H9 (cell line): ENCODE data around the gene ITGB1BP1. TPM values are rescaled to one million over a fixed set of nuclear protein-coding genes. Genes with fewer than 3 reads are reported as not detected.

Source experiments
- DNase-seq: peaks from one replicate; pipeline ENCODE4 v3.0.0-alpha.2; 2017
- H2AFZ ChIP-seq: one replicate; pipeline ENCODE4 v1.6.1; 2013; ENCODE audit warnings: mild to moderate bottlenecking, low read length, control low read depth, moderate library complexity
- H2AK5ac ChIP-seq: 2 replicates; pipeline ENCODE4 v1.6.1; 2013; ENCODE audit warnings: low read length, control low read depth, mixed read lengths; ENCODE audit not compliant: insufficient read length
- H2BK120ac ChIP-seq: one replicate; pipeline ENCODE4 v1.6.1; 2013; ENCODE audit warnings: low read depth, mild to moderate bottlenecking, low read length, control low read depth, inconsistent platforms; ENCODE audit not compliant: poor library complexity, severe bottlenecking
- H2BK12ac ChIP-seq: 2 replicates; pipeline ENCODE4 v1.6.1; 2013; ENCODE audit warnings: low read length, control low read depth, mixed read lengths, low read depth; ENCODE audit not compliant: insufficient read length
- H2BK15ac ChIP-seq: 2 replicates; pipeline ENCODE4 v1.6.1; 2013; ENCODE audit warnings: low read depth, low read length, control low read depth
- H2BK20ac ChIP-seq: one replicate; pipeline ENCODE4 v1.6.1; 2013; ENCODE audit warnings: low read depth, mild to moderate bottlenecking, low read length, control low read depth, inconsistent platforms; ENCODE audit not compliant: poor library complexity, severe bottlenecking
- H2BK5ac ChIP-seq: 2 replicates; pipeline ENCODE4 v1.6.1; 2013; ENCODE audit warnings: low read length, control low read depth, mixed read lengths; ENCODE audit not compliant: insufficient read length
- H3K14ac ChIP-seq: 2 replicates; pipeline ENCODE4 v1.6.1; 2013; ENCODE audit warnings: low read length, control low read depth; ENCODE audit not compliant: insufficient read depth
- H3K18ac ChIP-seq: 2 replicates; pipeline ENCODE4 v1.6.1; 2013; ENCODE audit warnings: low read depth, mild to moderate bottlenecking, mixed read lengths, low read length, control low read depth; ENCODE audit not compliant: insufficient read length
- H3K23ac ChIP-seq: 2 replicates; pipeline ENCODE4 v1.6.1; 2013; ENCODE audit warnings: low read length, control low read depth, mixed read lengths, low read depth; ENCODE audit not compliant: insufficient read length
- H3K23me2 ChIP-seq: 2 replicates; pipeline ENCODE4 v1.6.1; 2013; ENCODE audit warnings: low read depth, mild to moderate bottlenecking, mixed read lengths, low read length, control low read depth; ENCODE audit not compliant: insufficient read length, poor library complexity, severe bottlenecking
- H3K27ac ChIP-seq: 2 replicates; pipeline ENCODE4 v1.5.1; 2013; ENCODE audit warnings: low read length, control low read depth, mixed read lengths, low read depth; ENCODE audit not compliant: insufficient read length
- H3K27me3 ChIP-seq: 2 replicates; pipeline ENCODE4 v1.6.1; 2013; ENCODE audit warnings: low read length, control low read depth, inconsistent platforms; ENCODE audit not compliant: insufficient read depth
- H3K4ac ChIP-seq: 2 replicates; pipeline ENCODE4 v1.6.1; 2013; ENCODE audit warnings: low read depth, mild to moderate bottlenecking, control low read depth, inconsistent platforms, low read length, moderate library complexity
- H3K4me1 ChIP-seq: 2 replicates; pipeline ENCODE4 v1.6.1; 2013; ENCODE audit warnings: low read length, control low read depth, inconsistent platforms; ENCODE audit not compliant: insufficient read depth
- H3K4me2 ChIP-seq: 2 replicates; pipeline ENCODE4 v1.6.1; 2013; ENCODE audit warnings: low read length, control low read depth, mixed read lengths; ENCODE audit not compliant: insufficient read length, insufficient read depth
- H3K56ac ChIP-seq: 2 replicates; pipeline ENCODE4 v1.6.1; 2013; ENCODE audit warnings: low read depth, mild to moderate bottlenecking, mixed read lengths, low read length, control low read depth; ENCODE audit not compliant: insufficient read length
- H3K79me1 ChIP-seq: 2 replicates; pipeline ENCODE4 v1.6.1; 2013; ENCODE audit warnings: low read depth, mild to moderate bottlenecking, moderate library complexity, low read length, control low read depth, inconsistent platforms; ENCODE audit not compliant: insufficient read depth, poor library complexity, severe bottlenecking
- H3K79me2 ChIP-seq: 2 replicates; pipeline ENCODE4 v1.6.1; 2013; ENCODE audit warnings: low read length, control low read depth, inconsistent platforms; ENCODE audit not compliant: insufficient read depth
- H3K9ac ChIP-seq: 2 replicates; pipeline ENCODE4 v1.6.1; 2013; ENCODE audit warnings: low read length, control low read depth, mixed read lengths; ENCODE audit not compliant: insufficient read length; ENCODE audit errors: extremely low read depth
- H3K9me3 ChIP-seq: one replicate; pipeline ENCODE4 v1.6.1; 2013; ENCODE audit warnings: low read depth, low read length, inconsistent platforms; ENCODE audit not compliant: control insufficient read depth
- H3T11ph ChIP-seq: one replicate; pipeline ENCODE4 v1.6.1; 2013; ENCODE audit warnings: mild to moderate bottlenecking, low read length, control low read depth, inconsistent platforms
- H4K20me1 ChIP-seq: one replicate; pipeline ENCODE4 v1.6.1; 2013; ENCODE audit not compliant: control insufficient read depth, insufficient read length, insufficient read depth
- H4K5ac ChIP-seq: 2 replicates; pipeline ENCODE4 v1.6.1; 2013; ENCODE audit warnings: low read depth, mild to moderate bottlenecking, mixed read lengths, low read length, control low read depth; ENCODE audit not compliant: insufficient read length
- H4K8ac ChIP-seq: replicated peaks from 2 replicates; pipeline ENCODE4 v1.6.1; 2013; ENCODE audit warnings: low read length, control low read depth, mixed read lengths, low read depth; ENCODE audit not compliant: insufficient read length
- H4K91ac ChIP-seq: 2 replicates; pipeline ENCODE4 v1.6.1; 2013; ENCODE audit warnings: low read depth, mild to moderate bottlenecking, moderate library complexity, mixed read lengths, low read length, control low read depth; ENCODE audit not compliant: insufficient read length
- H3K27ac Mint-ChIP-seq, 3 experiments: 2 replicates in 2 of 3; 3 replicates in 1 of 3; pipeline ENCODE4 v1.8.0; 2020 to 2021; ENCODE audit warnings: mixed read lengths in 3 of 3, mild to moderate bottlenecking in 1 of 3, moderate library complexity in 1 of 3
- H3K27me3 Mint-ChIP-seq: 2 replicates; pipeline ENCODE4 v1.8.0; 2021; ENCODE audit warnings: low read depth, mild to moderate bottlenecking, moderate library complexity, mixed read lengths
- H3K36me3 Mint-ChIP-seq, 3 experiments: 2 replicates in 2 of 3; 3 replicates in 1 of 3; pipeline ENCODE4 v1.8.0; 2020 to 2021; ENCODE audit warnings: low read depth in 3 of 3, mixed read lengths in 3 of 3; ENCODE audit not compliant: insufficient read depth in 1 of 3
- H3K4me1 Mint-ChIP-seq, 2 experiments: 2 replicates each; pipeline ENCODE4 v1.8.0; 2020; ENCODE audit warnings: mixed read lengths in 2 of 2
- H3K4me3 Mint-ChIP-seq, 2 experiments: 2 replicates in 1 of 2; 3 replicates in 1 of 2; pipeline ENCODE4 v1.8.0; 2020 to 2021; ENCODE audit warnings: mild to moderate bottlenecking in 2 of 2, mixed read lengths in 2 of 2, moderate library complexity in 1 of 2
- H3K9me3 Mint-ChIP-seq, 2 experiments: 2 replicates in 1 of 2; 3 replicates in 1 of 2; pipeline ENCODE4 v1.8.0; 2020; ENCODE audit warnings: mild to moderate bottlenecking in 2 of 2, mixed read lengths in 2 of 2, moderate library complexity in 1 of 2
- WGBS: extraction: QIAGEN DNeasy Blood & Tissue Kit; methylation state at CpG from one replicate; pipeline ENCODE4 v1.1.7; 2013; ENCODE audit warnings: missing lambda C conversion rate, low lambda C conversion rate, mixed read lengths; ENCODE audit not compliant: insufficient read length; ENCODE audit errors: extremely low coverage; 5-methylcytosine and 5-hydroxymethylcytosine counted together
- total RNA-seq: library from RNA; stranded (reverse); gene quantifications from 2 replicates; pipeline ENCODE4 v1.2.1, GENCODE V29; 2021
- TF ChIP-seq, protein P1 (sequence below): fragments of 200-600 bp; sonication (generic); conservative IDR thresholded peaks from 3 replicates; pipeline ENCODE4 v1.8.0; 2021; ENCODE audit warnings: antibody characterized with exemption, mild to moderate bottlenecking

ITGB1BP1 gene
- total RNA-seq, 1 experiment from 2014 or later: 38.7 TPM

DNA sequence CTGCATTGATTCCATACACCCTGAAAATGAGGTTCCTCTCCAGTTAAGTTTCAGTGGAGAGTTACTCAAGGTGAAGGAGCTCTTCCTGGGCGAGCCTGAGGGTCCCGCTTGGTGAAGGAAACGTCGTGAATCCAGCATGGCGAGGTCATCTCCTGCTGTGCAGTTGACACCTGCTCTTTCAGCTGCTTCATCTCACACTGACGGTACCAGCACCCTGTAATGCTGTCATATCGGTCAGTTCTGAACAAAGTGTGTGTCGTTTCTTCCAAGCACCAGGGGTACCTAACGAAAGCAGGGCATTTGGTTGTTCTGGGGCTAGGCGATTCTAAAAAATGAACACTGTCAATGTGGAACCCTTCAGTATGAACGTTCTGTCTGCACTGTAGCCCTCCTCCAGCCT, 52.6 kb downstream of the ITGB1BP1 start:
- Histone ChIP-seq H3K23me2 (no peaks in the 10 kb centered on the region), H2BK12ac (no peak overlapping the region), H3K27ac (no peak overlapping the region), H3K14ac (no peak overlapping the region), H4K91ac (no peak overlapping the region), H2BK15ac (no peak overlapping the region), H2BK120ac (no peak overlapping the region), H2BK20ac (no peak overlapping the region), H3K27me3 (no peaks in the 10 kb centered on the region), H2AK5ac (no peak overlapping the region), H3K4me2 (no peak overlapping the region), H3K23ac (no peak overlapping the region), H4K8ac (no peak overlapping the region), H3K18ac (no peak overlapping the region), H3T11ph (no peak overlapping the region), H3K4ac (no peak overlapping the region), H2AFZ (no peak overlapping the region), H3K9me3 (no peaks in the 10 kb centered on the region), H3K9ac (no peak overlapping the region), H3K56ac (no peak overlapping the region), H4K5ac (no peak overlapping the region), H4K20me1 (peaks cover 3% of the 10 kb centered on the region), H3K79me1 (no peaks in the 10 kb centered on the region), H3K4me1 (no peaks in the 10 kb centered on the region), H3K79me2 (no peaks in the 10 kb centered on the region), H2BK5ac (no peak overlapping the region)
- Mint-ChIP-seq H3K27me3 (no peaks in the 10 kb centered on the region; the same call in 1 of the 2 replicates), H3K27ac (no peak overlapping the region), H3K4me3 (no peak overlapping the region; a peak in 1 of 5 replicates), H3K36me3 (peaks cover 22 to 66% (median 28%) of the 10 kb centered on the region in 3 experiments; a peak in 6 of 7 replicates), H3K9me3 (no peaks in the 10 kb centered on the region), H3K4me1 (no peaks in the 10 kb centered on the region)
- DNase-seq: no peak
- TF ChIP-seq, protein P1, sequence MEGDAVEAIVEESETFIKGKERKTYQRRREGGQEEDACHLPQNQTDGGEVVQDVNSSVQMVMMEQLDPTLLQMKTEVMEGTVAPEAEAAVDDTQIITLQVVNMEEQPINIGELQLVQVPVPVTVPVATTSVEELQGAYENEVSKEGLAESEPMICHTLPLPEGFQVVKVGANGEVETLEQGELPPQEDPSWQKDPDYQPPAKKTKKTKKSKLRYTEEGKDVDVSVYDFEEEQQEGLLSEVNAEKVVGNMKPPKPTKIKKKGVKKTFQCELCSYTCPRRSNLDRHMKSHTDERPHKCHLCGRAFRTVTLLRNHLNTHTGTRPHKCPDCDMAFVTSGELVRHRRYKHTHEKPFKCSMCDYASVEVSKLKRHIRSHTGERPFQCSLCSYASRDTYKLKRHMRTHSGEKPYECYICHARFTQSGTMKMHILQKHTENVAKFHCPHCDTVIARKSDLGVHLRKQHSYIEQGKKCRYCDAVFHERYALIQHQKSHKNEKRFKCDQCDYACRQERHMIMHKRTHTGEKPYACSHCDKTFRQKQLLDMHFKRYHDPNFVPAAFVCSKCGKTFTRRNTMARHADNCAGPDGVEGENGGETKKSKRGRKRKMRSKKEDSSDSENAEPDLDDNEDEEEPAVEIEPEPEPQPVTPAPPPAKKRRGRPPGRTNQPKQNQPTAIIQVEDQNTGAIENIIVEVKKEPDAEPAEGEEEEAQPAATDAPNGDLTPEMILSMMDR: no peak
- WGBS: no CpG with 5 or more reads among the region's 11 CpGs
